ENCODE results near the gene FBXW5.

FBXW5 gene

DNA sequence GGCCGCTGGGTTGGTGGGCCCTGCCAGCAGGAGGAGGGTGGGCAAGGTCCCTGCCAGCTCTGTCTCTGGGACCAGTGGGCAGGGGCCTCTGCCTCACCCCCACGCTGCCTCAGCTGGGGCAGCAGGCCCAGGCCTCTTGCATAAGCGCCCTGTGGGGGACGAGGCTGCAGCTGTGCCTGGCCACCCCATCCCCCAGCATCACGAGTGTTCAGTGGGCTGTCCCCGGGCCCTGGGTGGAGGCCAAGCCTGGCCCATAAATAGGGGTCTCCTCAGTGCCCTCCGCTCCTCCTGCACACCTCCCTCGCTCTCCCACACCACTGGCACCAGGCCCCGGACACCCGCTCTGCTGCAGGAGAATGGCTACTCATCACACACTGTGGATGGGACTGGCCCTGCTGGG, 32.7 kb upstream of the FBXW5 start, which contains the start of gene PTGDS:
PTGDS (plus strand) TSS at position 282 of the 400 bp plus-strand sequence; CDS start at position 357, 75 bp downstream.
- DNase-seq, result no peak

DNA sequence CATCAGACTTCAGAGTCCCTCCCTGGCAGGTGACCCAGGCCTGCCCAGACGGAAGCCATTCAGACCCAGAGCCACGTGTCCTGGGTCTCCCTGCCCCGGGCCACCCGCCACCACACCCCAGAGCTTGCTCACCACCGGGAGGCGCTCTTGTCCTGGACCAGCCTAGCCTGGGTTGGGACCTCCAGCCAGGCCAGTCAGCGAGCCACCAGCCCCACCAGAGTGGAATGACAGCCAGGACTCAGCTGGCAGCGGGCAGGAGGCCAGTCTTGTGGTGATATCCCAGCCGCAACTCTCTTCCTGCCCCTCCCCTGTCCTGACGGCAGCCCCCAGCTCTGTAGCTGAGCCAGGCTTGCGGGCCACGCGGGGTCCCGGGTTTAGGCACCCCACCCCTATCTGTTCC, 31.1 kb upstream of the FBXW5 start:
- no peak for DNase-seq

DNA sequence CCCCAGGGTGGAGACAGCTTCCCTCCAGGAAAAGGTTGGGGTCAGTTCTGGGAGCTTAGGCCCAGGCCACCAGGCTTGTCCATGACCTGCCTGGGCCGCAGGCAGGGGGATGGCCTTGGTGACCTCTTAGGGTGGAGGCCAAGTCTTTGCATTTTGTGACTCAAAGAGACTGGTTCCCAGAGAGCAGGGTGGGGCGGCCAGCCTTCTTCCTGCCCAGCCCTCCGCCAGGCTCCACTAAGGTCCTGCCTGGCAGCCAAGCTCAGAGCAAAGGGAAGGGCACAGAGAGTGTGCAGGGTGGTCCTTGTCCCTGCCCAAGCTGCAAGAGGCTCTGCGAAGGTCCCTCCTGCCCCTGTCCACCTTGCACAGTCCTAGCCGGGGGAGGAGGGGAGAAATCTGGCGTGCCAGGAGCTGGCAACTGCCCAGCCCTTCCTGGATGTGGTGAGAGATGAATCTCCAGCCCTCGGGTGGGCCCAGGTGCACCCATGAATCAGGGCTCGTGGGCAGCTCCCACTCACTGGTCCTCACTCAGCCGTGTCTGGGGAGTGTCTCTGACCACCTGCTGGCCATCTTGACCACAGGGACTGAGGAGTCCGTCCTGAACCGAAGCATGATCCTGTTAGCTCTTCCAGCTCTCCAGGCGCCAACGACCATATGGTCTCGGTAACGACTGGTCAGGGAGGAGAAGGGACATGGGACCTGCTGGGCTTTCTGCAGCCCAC, 30.4 kb upstream of the FBXW5 start:
- no peak for DNase-seq

DNA sequence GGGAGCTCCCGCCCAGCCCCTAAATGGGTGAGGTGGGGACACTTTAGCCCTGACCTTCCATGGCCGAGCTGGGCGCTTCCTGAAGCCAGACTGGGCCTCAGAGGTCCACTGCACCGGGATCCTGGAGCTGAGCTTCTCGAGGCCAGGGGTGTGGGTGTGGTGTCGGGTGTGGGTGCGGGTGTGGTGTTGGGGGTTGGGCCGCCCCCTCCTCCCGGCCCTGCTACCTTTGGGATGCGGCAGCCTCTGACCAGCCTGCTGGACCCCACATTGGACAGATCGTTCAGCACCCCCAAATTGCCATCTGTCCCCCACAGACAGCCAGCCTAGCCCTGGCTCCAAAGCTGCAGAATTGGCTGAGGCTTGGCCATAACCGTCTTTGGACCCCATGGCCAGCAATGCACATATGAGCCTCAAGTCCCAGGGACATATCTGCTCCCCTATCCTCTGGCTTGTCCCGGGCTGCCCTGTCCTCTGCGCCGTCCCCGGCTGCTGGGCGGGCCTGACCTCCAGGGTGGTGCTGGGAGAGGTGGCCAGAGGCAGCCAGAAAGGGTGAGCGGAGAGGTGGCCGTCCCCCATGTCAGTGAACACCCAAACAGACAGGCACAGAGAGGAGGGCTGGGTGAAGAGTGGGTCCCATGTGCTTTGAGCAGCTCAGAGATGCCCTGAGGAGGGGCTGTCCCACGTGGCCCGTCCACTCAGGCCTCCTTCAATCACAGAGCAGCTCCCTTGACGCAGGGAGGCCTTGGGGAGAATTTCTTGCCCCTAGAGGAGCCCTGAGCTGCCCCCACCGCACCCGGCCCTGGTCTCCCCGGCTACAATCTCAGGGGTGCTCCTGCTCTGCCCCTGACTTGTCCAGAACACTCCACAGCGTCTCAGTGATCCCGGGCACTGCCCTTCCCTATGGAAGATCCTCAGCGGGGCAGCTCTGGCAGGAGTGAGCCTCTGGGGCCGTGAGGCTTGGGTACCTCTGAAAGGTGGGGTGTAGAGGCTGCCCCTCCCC, 29.4 kb upstream of the FBXW5 start:
- no peak for DNase-seq

DNA sequence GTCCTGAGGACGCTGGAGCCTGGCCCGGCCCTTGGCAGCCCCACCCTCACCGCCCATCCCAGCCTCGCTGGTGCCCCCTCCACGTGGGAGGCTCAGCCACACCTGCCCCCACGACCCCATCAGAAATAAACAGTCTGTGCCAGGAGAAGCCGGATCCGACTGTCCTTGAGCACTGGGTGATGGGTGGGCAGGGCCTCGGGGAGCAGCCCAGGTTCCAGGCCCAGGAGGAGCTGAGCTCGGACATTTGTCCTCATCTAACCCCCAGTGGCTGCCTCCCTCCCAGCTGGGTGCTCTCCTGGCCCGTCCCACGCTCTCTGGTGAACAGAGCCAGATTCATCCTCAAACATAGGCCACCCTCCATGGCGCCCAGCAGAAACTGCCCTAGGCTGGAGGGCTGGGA, 28.2 kb upstream of the FBXW5 start:
- DNase-seq, result no peak

DNA sequence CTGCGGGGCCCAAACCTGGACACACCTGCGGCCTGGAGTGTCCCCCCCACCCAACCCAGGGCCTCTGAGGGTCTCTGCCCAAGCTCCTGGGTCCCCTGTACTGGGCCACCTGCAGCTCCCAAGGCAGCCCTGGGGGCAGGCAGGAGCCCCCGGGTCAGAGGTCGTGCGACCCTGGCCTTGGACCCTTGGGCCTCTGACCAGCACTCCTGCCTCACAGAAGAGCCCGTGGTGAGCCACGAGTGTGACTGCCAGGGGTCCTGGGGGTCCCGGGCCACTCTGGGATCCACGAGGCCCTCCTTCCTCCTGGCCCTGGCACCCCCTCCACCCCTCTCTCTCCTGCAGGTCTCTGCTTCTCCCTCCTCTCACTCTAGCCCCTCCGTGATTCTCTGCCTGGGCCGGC, 27.8 kb upstream of the FBXW5 start:
- no peak for DNase-seq

DNA sequence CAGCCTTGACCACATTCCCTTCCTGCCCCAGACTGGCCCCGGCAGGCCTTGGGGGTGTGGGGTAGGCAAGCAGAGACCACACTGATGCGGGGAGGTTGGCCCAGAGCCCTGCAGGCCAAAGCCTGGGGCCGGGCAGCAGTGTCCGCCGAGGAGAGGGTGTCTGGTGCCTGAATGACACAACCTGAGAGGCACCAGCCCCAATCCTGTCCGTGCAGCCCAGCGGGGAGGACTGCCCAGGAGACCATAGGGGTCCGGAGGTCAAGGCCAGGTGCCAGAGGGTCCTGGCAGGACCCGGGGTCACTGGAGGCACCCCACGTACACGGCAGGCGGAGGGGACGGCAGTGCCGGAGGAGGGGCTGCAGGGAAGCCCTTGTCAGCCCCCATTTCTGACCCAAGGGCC, 27.2 kb upstream of the FBXW5 start:
- DNase-seq, result no peak

DNA sequence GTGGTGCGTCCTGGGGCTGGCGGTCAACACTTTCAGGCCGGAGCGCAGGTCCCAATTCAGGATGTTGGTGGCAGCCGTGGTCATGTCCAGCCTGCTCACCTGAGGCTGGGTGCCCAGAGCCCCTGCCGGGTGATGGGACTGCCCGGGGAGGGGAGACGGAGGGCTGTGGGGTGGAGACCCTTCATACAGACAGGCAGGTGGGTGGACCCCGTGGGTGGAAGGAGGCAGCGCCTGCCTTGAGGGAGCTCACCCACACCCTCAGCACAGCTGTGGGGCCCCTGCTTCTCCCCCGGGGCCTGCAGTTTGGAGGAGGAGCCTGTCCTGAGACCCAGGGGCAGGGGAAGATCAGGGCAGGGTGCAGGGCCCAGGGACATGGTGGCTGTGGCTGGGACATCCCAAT, 25.8 kb upstream of the FBXW5 start:
- no peak for DNase-seq

DNA sequence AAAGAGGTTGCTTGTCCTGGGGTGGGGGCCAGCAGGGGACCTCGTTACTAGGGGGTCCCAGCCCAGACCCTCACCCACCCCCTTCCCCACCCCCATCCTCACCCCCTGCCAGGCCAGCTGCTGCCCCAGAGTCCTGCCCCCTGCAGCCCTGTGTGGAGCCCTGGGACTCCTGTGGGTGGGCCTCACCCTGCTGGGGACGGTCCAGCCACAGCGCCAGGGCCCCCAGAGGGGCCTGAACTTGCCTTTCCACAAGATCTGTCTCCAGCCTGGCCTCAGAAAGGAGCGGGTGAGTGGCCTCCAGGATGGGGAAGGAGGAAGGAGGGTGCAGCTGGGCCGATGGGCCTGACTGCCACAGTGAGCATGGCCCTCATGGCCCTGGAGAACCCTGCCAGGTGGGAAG, 25.2 kb upstream of the FBXW5 start:
- no peak for DNase-seq

DNA sequence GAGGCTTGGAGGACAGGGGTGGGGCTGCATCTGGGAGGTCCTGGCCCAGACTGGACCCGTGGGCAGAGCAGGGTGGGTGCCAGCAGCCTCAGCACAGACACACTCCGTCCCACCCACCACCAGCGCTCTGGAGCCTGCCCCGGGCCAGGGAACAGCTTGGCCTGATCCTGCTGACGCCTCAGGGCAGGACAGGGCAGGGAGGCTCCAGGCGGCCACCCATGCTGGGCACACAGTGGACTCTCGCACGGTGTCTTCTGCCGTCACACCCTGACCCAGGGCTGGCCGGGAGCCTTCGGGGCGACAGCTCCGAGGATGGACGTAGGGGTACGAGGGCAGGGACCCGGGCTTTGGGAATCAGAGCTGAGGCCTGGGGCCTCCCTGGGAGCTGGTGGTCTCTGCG, 24.6 kb upstream of the FBXW5 start:
- DNase-seq, result no peak

DNA sequence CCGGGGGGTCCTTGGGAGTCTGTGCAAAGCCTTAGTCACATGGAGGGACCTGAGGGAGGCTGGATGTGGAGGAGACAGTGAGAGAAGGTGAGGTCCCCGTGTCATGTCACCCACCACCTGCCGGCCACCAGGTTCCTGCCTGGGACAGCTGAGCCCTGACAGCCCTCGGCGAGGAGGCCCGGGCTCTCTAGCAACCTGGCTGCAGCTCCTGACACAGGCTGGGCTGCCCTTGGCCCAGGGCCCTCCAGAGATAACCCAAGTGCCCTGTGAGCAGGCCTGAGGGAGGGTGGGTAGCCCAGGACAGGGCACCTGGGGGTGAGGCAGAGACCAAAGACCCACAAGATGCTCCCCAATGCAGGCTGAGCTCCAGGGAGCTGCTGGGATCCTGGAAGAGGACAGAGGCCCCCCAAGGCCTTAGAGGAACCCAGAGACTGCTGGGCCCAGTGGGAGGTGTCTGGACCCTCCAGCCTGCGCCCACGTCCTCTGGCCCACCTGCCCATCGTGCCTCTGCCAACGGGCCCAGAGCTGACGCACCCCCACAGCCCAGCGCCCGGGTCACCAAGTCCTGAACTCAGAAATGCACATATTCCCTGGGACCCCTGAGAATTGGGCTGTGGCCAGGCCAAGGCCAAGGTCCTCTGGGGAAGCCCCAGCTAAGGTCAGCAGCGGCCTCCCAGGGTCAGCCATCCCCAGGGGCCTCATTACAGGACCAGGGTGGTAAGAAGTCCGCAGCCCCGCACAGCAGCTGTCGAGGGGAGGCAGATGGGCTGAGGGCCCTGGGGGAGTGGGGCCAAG, 24.0 kb upstream of the FBXW5 start:
- DNase-seq, result no peak

DNA sequence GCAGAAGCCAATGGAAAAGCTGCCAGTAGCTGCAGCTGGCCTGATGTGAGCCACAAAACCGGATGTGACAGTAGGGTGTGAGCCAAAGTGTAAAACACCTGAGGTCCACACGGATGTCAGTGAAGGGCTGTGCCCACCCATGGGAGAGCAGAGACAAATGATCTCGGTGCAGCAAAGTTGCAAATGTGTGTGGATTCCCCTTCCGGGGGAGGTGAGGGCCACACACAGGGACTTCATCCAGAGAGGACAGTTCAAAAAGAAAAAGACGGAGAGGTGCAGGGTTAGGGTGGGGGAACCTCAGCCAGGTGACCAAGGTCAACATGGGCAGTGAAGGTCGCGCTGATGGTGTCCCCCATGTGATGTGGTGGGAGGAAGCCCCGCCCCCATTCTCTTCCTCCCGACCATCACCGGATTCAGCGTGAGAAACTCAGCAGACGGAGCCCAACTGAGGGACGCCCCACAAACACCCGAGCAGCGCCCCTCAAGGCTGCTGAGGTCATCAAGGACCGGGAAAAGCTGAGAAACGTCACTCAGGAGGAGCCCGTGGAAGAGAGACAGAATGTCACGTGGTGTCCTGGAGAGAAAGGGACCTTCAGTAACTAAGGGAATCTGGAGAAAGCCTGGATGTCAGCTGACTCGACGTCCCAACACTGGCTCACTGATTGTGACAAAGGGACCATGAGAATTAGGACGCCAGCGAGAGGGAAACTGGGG, 21.4 kb upstream of the FBXW5 start:
- DNase-seq, result no peak

DNA sequence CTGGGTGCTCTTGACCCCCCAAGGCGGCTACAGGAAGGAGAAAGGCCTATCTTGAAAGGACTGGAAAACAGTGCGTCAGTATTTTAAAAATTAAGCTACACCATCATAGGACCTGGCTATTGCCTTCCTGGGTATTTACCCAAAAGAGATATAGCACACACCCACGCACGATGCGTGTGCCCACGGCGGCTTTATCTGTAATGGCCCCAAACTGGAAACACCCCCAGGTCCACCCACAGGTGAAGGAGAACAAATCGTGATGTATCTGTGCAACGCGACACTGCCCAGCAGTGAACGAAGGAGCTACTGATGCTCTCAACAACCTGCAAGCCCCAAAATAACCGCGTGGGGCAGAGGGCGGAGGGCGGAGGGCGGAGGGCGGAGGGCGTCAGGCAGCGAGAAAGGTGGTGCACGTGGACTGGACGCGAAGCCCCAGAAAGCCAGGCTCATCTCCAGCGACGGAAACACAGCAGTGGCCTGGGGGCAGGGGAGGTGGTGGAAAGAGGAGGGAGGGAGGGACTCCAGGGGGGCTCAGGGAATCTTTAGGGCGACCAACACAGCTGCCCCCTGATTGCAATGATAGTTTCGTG, 20.4 kb upstream of the FBXW5 start:
- DNase-seq, result no peak

DNA sequence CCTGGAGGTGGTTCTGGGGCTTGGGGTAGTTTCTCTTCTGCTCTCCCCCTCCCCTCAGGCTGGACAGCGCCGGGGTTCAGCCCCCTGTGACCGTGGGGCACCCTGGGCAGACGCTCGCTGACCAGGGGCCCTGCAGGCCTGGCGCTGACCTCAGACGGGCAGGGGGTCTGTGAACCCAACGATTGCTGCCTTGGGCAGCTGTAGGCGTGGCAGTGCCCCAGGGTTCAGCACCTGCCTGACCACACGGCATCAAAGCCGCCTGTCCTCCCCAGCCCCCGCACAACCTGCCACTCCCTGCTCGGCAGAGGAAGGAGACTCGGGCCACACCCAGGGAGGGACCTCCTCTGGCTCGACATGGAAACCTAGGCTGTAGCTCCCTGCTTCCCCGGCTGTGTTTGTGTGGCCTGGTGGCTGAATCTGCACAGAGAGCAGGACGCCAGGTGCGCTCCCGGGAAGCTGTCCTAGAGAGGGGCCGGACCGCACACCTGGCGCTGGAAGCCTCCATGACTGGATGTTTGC, 19.7 kb upstream of the FBXW5 start:
- DNase-seq, result no peak

DNA sequence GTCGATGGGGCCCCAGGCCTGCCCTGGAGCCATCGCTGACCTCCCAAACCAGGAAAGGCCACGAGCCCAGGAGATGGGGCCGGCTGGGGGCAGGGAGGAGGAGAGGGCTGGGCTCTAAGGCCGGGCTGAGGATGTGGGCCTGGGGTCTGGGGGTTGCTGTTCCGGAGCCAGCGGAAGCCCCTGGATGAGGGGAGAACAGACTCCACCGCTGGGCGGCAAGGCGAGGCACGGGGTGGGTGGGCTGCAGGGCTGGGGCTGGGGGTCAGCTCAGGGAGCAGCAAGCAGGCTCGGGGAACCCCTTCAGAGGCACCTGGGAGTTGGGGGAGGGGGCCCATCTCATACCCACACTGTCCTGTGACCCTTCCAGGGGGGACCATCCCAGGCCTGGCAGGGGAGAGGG, 19.2 kb upstream of the FBXW5 start:
- DNase-seq, result no peak

DNA sequence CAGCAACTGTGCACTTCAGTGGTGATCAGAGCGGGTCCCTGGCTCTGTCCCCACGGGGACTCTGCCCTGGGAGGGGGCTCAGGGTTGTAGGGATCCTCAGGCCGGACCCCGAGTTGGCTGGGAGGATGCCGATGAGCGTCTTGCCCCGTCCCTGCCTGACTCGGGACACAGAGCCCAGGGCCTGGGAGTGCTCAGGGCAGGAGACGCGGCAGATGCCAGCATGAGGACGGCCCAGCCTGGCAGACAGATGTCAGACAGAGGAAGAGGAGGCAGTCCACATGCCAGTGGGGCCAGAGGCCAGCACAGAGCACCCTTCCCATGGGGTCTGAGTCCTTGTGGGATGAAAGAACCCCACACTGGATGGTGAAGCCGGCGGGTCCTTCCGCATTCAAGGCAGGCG, 18.8 kb upstream of the FBXW5 start:
- DNase-seq, result no peak

DNA sequence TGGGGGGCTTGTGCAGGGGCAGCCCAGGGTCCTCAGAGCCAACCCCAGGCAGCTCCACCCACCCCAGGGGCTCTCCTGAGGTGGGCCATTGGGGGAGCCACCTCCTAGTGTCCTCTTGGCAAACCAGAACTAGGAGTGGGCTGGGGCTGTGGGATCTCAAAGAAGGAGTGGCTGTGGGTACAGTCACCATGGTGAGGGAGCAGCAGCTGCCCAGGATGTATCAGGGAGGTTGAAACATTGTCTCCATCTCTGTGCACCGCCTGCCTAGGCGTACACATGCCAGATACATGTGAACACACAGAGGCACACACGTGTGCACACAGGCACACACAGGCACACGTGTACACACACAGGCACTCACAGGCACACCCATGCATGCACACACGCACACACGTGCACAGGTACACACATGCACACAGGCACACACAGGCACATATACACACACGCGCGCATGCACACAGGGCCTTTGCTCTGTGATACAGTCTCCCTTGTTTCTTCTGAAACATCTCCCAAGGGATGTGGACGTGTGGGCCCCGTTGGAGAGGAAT, 18.2 kb upstream of the FBXW5 start:
- DNase-seq, result no peak

DNA sequence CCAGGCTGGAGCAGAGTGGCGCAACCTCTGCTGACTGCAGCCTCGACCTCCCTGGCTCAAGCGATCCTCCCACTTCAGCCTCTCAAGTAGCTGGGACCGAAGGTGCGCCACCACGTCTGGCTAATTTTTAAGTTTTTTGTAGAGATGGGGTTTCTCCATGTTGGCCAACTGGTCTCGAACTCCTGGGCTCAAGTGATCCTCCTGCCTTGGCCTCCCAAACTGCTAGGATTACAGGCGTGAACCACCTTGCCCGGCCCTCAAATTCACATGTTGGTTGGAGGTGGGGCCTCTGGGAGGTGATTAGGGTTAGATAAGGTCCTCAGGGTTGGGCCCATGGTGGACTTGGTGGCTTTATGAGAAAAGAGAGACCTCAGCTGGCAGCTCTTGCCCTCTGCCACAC, 17.6 kb upstream of the FBXW5 start:
- DNase-seq, result no peak

DNA sequence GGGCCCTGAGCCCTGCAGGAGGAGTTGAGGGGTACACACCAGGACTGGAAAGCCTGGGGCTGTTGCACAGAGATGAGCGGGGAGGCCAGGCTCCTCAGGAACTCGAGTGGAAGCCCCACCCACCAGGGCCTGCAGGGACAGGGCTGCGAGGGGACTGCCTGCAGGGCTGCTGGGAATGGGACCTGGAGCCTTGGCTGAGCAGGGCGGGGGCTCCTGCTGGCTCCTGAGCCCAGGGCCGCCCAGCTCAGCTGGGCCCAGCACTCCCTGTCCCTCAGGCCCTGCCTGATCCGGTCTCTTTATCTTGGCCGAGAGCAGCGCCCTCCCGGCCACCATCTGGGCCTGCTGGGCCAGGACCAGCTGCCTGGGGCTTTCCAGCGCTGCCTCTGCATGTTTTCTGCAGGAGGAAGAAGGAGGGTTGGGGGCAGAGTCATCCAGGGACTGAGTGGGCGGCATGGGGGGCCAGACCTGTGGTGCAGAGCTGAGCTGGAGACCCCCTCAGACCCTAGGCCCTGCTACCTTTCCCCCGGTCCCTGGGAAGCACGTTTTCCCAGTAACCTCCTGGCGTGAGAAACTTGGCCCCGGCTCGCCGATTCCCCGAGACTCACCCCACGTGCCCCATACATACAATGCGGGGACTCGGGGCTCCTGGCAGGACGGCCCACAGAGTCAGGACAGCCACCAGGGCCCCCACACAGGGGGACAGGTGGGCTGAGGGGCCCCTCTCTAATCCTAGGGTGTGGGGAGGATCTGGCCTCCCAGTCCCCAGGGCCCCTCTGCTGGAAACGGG, 16.9 kb upstream of the FBXW5 start:
- no peak for DNase-seq

DNA sequence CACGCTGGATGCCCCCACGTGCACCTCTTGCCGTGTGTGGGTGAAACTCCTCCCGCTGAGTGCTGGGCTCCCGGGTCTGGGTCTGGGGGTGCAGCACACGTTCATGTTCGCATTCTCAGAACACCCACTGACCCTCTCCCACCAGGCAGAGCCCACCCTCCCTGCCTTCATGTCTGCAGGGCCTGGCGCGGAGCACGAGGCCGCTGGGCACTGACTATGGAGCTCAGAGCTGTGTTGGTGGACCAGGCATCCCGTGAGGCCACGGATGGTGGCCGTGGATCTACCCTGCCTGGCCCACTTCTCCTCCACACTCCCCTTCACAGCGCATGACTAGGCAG, 16.4 kb upstream of the FBXW5 start:
- no peak for DNase-seq
